GM19467 (cell line): ENCODE measurements around the gene ACSS2.
A peak's percentile ranks its signal among the peaks of the same experiment; 100 is the strongest.

ENCODE experiments used
- ATAC-seq: cut with Tn5 transposase; IDR thresholded peaks from one replicate; pipeline ENCODE4 v1.9.1; 2021; ENCODE audit warnings: mild to moderate bottlenecking, moderate library complexity; ENCODE audit not compliant: unreplicated experiment

ACSS2 gene

GRCh38 chr20:34876406-34877282 is at the start of gene ACSS2:
Gene ACSS2, plus strand, starts transcription at chr20:34876612. Its CDS starts 34 bp downstream, at chr20:34876646.
- peak; percentile 42 for ATAC-seq

GRCh38 chr20:34829191-34829590 is 47.2 kb upstream of the ACSS2 start:
- no peak for ATAC-seq

- no peak for ATAC-seq
Observed at GRCh38 chr20:34831936-34832335, 44.5 kb upstream of the ACSS2 start.

- no peak for ATAC-seq
Observed at GRCh38 chr20:34834459-34834893, 41.9 kb upstream of the ACSS2 start.

GRCh38 chr20:34842143-34842542 is 34.3 kb upstream of the ACSS2 start:
- ATAC-seq = no peak

GRCh38 chr20:34843421-34843820 is 33.0 kb upstream of the ACSS2 start:
- ATAC-seq = no peak

GRCh38 chr20:34848597-34848996 is 27.8 kb upstream of the ACSS2 start:
- no peak for ATAC-seq

GRCh38 chr20:34849778-34850177 is 26.6 kb upstream of the ACSS2 start:
- no peak for ATAC-seq

- no peak for ATAC-seq
Observed at GRCh38 chr20:34850969-34851368, 25.4 kb upstream of the ACSS2 start.

- ATAC-seq = no peak
Observed at GRCh38 chr20:34852298-34852697, 24.1 kb upstream of the ACSS2 start.

GRCh38 chr20:34859367-34859766 is 17.0 kb upstream of the ACSS2 start:
- ATAC-seq = no peak

- ATAC-seq = no peak
Observed at GRCh38 chr20:34859826-34860545, 16.4 kb upstream of the ACSS2 start.

GRCh38 chr20:34861386-34862084 is 14.9 kb upstream of the ACSS2 start:
- no peak for ATAC-seq

GRCh38 chr20:34862724-34863123 is 13.7 kb upstream of the ACSS2 start:
- ATAC-seq = no peak

GRCh38 chr20:34863421-34863965 is 12.9 kb upstream of the ACSS2 start:
- no peak for ATAC-seq

GRCh38 chr20:34864216-34864615 is 12.2 kb upstream of the ACSS2 start:
- no peak for ATAC-seq

GRCh38 chr20:34871320-34871926 is 5.0 kb upstream of the ACSS2 start:
- ATAC-seq = no peak

- ATAC-seq = no peak
Observed at GRCh38 chr20:34871966-34872621, 4.3 kb upstream of the ACSS2 start.

- peak; percentile 42 for ATAC-seq
Observed at GRCh38 chr20:34872622-34873224, 3.7 kb upstream of the ACSS2 start, which contains the start of gene GGT7. Gene GGT7, minus strand, starts transcription at chr20:34872856. Its CDS starts 41 bp downstream, at chr20:34872815.
